GM19397 (cell line): ENCODE results near the gene KIAA1549.

Experiments
- ATAC-seq: cut with Tn5 transposase; IDR thresholded peaks from one replicate; pipeline ENCODE4 v1.9.1; 2021; ENCODE audit warnings: mild to moderate bottlenecking, moderate library complexity; ENCODE audit not compliant: unreplicated experiment

The KIAA1549 gene

GRCh38 chr7:138886501-138886917 is 94.7 kb downstream of the KIAA1549 start:
- ATAC-seq = peak; percentile 60

- ATAC-seq = no peak
Observed at GRCh38 chr7:138885383-138886147, 95.6 kb downstream of the KIAA1549 start.

- ATAC-seq = no peak
Observed at GRCh38 chr7:138882249-138882648, 98.9 kb downstream of the KIAA1549 start.

GRCh38 chr7:138881579-138882188 is 99.5 kb downstream of the KIAA1549 start:
- ATAC-seq = no peak

GRCh38 chr7:138880881-138881578 is 100.2 kb downstream of the KIAA1549 start:
- ATAC-seq = no peak

- no peak for ATAC-seq
Observed at GRCh38 chr7:138879356-138879755, 101.8 kb downstream of the KIAA1549 start.

- no peak for ATAC-seq
Observed at GRCh38 chr7:138878856-138879255, 102.3 kb downstream of the KIAA1549 start.

- ATAC-seq = no peak
Observed at GRCh38 chr7:138878051-138878450, 103.1 kb downstream of the KIAA1549 start.

- no peak for ATAC-seq
Observed at GRCh38 chr7:138876326-138876725, 104.9 kb downstream of the KIAA1549 start.

- ATAC-seq = no peak
Observed at GRCh38 chr7:138875794-138876193, 105.4 kb downstream of the KIAA1549 start.

- ATAC-seq = no peak
Observed at GRCh38 chr7:138873220-138873892, 107.8 kb downstream of the KIAA1549 start.

GRCh38 chr7:138872576-138872975 is 108.6 kb downstream of the KIAA1549 start:
- no peak for ATAC-seq

GRCh38 chr7:138871814-138872090 is 109.4 kb downstream of the KIAA1549 start:
- ATAC-seq = no peak

GRCh38 chr7:138871065-138871813 is 110.0 kb downstream of the KIAA1549 start:
- no peak for ATAC-seq

- ATAC-seq = no peak
Observed at GRCh38 chr7:138869353-138869752, 111.8 kb downstream of the KIAA1549 start.

- no peak for ATAC-seq
Observed at GRCh38 chr7:138868711-138869110, 112.5 kb downstream of the KIAA1549 start.

- no peak for ATAC-seq
Observed at GRCh38 chr7:138867744-138868143, 113.4 kb downstream of the KIAA1549 start.

- no peak for ATAC-seq
Observed at GRCh38 chr7:138866353-138866752, 114.8 kb downstream of the KIAA1549 start.

GRCh38 chr7:138865843-138866242 is 115.3 kb downstream of the KIAA1549 start:
- ATAC-seq = no peak

- ATAC-seq = no peak
Observed at GRCh38 chr7:138864667-138865066, 116.5 kb downstream of the KIAA1549 start.

- no peak for ATAC-seq
Observed at GRCh38 chr7:138863931-138864330, 117.3 kb downstream of the KIAA1549 start.
